Measurements from ENCODE around the gene OR14A2. TPM values are rescaled to one million over a fixed set of nuclear protein-coding genes. Genes with fewer than 3 reads are reported as not detected.
"Not testable (repeated sequence)": the region's sequence is repeated elsewhere in the genome, so short reads cannot be mapped to it uniquely, and the experiment has no call there.

OR14A2 gene
- not detected for total RNA-seq

GRCh38 chr1:247748041-247748440 is at the start of gene OR14A2:
TSS of gene OR14A2 (minus strand) at chr1:247748141.
- no peak for DNase-seq (ENCODE audit: low read depth in 2 of 3, low spot score in 2 of 3)

- no peak for DNase-seq (ENCODE audit: low read depth in 2 of 3, low spot score in 2 of 3)
Measured at GRCh38 chr1:247797518-247797917, 49.6 kb upstream of the OR14A2 start.

GRCh38 chr1:247769603-247770002 is 21.7 kb upstream of the OR14A2 start:
- DNase-seq (ENCODE audit: low read depth in 2 of 3, low spot score in 2 of 3): no peak

DNA sequence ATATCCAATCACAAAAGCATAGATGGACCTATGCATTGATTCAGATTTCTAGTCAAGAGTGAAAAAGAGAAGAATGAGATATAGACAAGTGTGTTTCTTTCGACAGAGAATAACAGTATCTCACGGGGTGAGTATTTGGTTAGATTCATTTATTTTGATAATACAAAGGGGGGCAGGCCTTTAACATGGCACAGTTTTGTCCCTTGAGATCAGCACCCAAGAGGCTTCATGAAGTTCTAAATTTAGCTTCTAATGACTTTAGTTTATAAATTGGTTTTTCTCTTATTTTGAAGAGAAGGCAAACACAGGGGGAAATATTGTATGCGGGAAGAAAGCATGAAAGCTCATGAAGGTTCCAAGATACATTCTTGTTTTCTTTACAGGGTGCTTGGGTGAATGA is 12.5 kb upstream of the OR14A2 start, which contains the start of gene OR1C1:
TSS of gene OR1C1 (minus strand) at position 101 of the 400 bp plus-strand sequence. CDS start 2,150 bp downstream, outside the sequence.
- DNase-seq (ENCODE audit: low read depth in 2 of 3, low spot score in 2 of 3): no peak

- DNase-seq (ENCODE audit: low read depth in 2 of 3, low spot score in 2 of 3): not testable (repeated sequence)
Measured at GRCh38 chr1:247754311-247754710, 6.4 kb upstream of the OR14A2 start.

GRCh38 chr1:247749870-247750269 is 1.9 kb upstream of the OR14A2 start:
- DNase-seq (ENCODE audit: low read depth in 2 of 3, low spot score in 2 of 3): no peak

- no peak for DNase-seq (ENCODE audit: low read depth in 2 of 3, low spot score in 2 of 3)
Measured at GRCh38 chr1:247747616-247748015, 325 bp downstream of the OR14A2 start.

- no peak for DNase-seq (ENCODE audit: low read depth in 2 of 3, low spot score in 2 of 3)
Measured at GRCh38 chr1:247746391-247746935, 1.5 kb downstream of the OR14A2 start.

- DNase-seq (ENCODE audit: low read depth in 2 of 3, low spot score in 2 of 3): not testable (repeated sequence)
Measured at GRCh38 chr1:247742215-247742760, 5.7 kb downstream of the OR14A2 start.

DNA sequence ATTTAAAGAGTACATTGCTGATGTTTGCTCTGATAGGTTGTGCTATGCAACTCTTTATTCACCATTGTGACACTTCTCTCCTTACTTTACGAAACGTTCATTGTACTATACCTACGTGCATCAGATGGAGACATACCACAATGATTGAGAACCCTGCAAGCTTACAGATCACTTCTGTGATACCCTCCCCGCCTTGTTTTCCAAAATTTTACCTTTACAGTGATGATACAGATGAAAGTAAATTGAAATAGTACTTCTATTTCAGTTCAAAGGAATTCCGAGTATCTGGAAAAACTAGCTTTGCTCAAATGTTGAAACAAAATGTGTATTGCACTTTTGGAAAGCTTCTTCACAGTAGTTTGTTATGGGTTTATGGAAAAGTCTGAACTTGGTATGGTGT is 6.2 kb downstream of the OR14A2 start:
- no peak for DNase-seq (ENCODE audit: low read depth in 2 of 3, low spot score in 2 of 3)

DNA sequence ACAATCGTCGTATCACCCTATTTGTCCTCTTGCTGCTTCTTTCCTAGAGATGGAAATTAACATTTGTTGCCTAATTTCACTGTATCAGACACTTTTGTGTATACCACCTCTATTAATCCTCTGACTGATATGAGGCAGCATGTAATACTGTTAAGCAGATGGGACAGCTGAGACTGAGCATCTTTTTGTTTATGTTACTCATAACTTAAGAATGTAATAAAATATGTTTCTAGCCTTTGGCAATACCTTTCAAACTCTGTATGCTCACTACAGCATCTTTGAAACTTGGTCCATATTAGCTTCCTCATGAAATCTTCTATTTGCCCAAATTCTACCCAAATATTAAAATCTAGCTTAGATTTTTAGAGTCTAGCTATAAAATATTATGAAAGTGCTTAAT is 7.2 kb downstream of the OR14A2 start:
- no peak for DNase-seq (ENCODE audit: low read depth in 2 of 3, low spot score in 2 of 3)

DNA sequence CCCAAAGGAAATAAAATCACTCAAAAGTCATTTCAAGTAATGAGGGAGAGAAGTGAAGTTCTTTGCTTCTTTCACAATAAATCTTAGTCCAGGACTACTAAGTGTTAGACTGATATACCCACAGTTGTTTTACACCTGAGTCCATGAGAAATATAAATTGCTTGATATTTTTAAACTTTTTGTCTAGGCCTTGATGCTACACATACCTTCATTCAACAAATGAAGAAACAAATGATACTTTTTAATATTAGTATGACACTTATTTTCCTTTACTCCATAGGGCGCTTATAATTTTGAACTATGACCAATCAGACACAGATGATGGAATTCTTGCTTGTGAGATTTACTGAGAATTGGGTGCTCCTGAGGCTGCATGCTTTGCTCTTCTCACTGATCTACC is 9.6 kb downstream of the OR14A2 start, which contains the start of gene OR14K1:
TSS of gene OR14K1 (plus strand) at position 301 of the 400 bp plus-strand sequence. CDS start at position 301, 0 bp downstream.
- DNase-seq (ENCODE audit: low read depth in 2 of 3, low spot score in 2 of 3): no peak

DNA sequence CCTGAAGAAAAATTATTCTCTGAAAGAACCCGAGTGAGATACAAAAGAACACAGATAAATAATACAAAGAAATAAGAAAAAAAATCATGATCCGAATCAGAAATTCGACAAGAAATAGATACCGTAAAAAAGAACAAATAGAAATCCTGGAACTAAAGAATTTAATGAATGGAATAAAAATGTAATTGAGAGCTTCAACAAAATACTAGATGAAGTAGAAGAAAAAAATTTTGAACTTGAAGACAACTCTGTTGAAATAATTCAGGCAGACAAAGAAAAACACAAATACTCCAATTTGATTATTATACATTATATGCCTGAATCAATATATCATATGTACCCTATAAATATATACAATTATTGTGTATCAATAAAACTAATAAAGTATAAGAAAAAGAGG is 26.7 kb downstream of the OR14A2 start:
- DNase-seq (ENCODE audit: low read depth in 2 of 3, low spot score in 2 of 3): no peak

- no peak for DNase-seq (ENCODE audit: low read depth in 2 of 3, low spot score in 2 of 3)
Measured at GRCh38 chr1:247716546-247716945, 31.4 kb downstream of the OR14A2 start, which contains the start of gene OR6F1. TSS of gene OR6F1 (minus strand) at chr1:247716646. CDS start at chr1:247712755, 3,891 bp downstream.

DNA sequence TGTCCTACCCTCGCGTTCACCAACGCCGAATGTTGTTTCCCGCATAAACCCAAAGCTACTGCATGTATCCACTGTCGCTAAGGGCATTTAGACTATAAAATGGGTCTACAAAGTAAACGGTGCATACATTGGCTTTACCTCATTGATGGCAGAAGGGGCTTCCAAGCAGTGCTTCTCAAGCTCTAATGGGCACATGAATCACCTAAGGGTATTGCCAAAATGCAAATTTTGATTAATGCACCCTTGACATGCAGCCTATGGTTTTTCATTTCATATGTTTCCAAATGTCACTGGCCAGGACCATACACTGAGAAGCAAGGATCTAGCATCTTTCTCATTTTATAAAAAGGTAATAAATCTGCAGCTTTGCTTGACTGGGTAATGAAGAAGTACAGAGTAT is 34.2 kb downstream of the OR14A2 start:
- DNase-seq (ENCODE audit: low read depth in 2 of 3, low spot score in 2 of 3): no peak

DNA sequence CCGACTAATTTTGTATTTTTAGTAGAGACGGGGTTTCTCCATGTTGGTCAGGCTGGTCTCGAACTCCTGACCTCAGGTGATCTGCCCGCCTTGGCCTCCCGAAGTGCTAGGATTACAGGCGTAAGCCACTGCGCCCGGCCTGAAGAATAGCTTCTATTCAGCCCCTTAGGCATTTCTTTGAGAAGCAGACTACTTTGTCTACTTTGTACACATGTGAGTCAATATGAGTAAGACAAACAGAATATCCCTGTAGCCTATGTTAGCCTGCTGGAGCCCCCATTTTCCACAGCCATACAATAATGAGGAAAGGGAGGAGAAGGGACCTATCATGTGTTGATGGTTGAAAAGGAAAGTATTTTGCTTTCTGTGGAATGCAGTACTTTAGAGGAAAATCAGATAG is 37.3 kb downstream of the OR14A2 start:
- DNase-seq (ENCODE audit: low read depth in 2 of 3, low spot score in 2 of 3): not testable (repeated sequence)

- peak in 1 of 3 donors; percentile 41 for DNase-seq (ENCODE audit: low read depth in 2 of 3, low spot score in 2 of 3)
Measured at GRCh38 chr1:247701338-247701737, 46.6 kb downstream of the OR14A2 start.

- peak in 2 of 3 donors; percentile 78 to 92 for DNase-seq (ENCODE audit: low read depth in 2 of 3, low spot score in 2 of 3)
Measured at GRCh38 chr1:247681288-247681897, 66.5 kb downstream of the OR14A2 start.

GRCh38 chr1:247680171-247680570 is 67.8 kb downstream of the OR14A2 start:
- DNase-seq (ENCODE audit: low read depth in 2 of 3, low spot score in 2 of 3): no peak

DNA sequence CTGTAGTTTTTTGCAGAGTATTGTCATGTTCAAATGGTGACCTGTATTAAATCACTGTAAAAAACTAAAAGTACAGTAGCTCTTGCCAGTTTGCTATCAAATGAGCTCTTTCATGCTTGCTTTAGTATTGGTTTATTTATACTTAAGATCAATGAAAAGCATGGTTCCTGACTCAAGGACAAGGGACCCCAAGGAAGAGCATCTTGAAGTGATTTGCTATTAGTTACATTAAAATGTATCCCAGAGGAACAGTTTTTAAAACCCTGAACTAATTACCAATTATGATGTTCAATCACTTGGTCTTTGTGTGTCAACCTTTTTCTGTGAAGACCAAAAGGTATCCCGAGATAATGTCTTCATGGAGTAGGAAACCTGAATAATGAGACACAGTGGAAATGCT is 68.3 kb downstream of the OR14A2 start, which contains the start of gene OR13G1:
TSS of gene OR13G1 (minus strand) at position 101 of the 400 bp plus-strand sequence. CDS start 6,698 bp downstream, outside the sequence.
- DNase-seq (ENCODE audit: low read depth in 2 of 3, low spot score in 2 of 3): no peak

All from hematopoietic multipotent progenitor cell (in vitro differentiated cells).